AG10803 (cell line): Measurements from ENCODE around the gene TSEN34.
A peak's percentile ranks its signal among the peaks of the same experiment; 100 is the strongest.
"Not testable (repeated sequence)": the region's sequence is repeated elsewhere in the genome, so short reads cannot be mapped to it uniquely, and the experiment has no call there.

Experiments used
- DNase-seq: peaks from one replicate; pipeline ENCODE4 v3.0.0; 2010; ENCODE audit warnings: low read depth
- H3K4me3 ChIP-seq: 2 replicates; pipeline ENCODE4 v1.5.1; 2011; ENCODE audit warnings: mild to moderate bottlenecking, low read length, control low read depth
- TF ChIP-seq, protein P1 (sequence below): conservative IDR thresholded peaks from 2 replicates; pipeline ENCODE4 v1.5.1; 2011; ENCODE audit warnings: mild to moderate bottlenecking, low read length, control low read depth, inconsistent platforms

TSEN34 gene

DNA sequence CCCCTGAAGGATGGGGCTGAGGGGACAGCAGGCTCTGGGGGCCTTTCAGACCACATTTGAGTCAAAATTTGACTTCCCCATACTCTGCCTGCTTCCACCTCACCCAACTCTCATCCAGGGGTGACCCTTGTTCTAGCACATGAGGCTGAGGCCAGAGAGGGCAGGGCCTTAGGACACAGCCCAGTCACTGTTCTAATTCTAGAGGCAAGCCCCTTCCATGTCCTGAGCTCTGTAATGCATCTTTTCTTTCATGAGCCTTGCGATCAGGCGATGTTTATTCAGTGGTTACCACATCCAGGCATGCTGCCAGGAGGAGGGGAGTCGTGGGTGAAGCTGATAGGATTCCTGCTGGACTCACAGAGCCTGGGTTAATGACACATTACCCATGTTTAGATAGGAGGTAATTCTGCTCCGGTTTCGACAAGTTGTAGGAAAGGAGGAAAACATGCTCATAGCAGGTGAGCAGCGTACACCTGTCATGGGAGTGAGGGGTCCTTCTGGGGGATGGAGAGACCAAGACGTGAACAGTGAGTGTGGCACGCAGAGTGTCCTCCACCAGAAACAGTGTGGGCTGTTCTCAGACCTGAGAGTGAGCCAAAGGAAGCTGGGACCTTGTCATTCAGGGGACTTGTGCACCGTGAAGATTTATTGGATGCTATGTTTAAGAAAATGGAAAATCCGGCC, 18.8 kb downstream of the TSEN34 start:
- H3K4me3 ChIP-seq = no peak overlapping the region
- TF ChIP-seq, protein P1, sequence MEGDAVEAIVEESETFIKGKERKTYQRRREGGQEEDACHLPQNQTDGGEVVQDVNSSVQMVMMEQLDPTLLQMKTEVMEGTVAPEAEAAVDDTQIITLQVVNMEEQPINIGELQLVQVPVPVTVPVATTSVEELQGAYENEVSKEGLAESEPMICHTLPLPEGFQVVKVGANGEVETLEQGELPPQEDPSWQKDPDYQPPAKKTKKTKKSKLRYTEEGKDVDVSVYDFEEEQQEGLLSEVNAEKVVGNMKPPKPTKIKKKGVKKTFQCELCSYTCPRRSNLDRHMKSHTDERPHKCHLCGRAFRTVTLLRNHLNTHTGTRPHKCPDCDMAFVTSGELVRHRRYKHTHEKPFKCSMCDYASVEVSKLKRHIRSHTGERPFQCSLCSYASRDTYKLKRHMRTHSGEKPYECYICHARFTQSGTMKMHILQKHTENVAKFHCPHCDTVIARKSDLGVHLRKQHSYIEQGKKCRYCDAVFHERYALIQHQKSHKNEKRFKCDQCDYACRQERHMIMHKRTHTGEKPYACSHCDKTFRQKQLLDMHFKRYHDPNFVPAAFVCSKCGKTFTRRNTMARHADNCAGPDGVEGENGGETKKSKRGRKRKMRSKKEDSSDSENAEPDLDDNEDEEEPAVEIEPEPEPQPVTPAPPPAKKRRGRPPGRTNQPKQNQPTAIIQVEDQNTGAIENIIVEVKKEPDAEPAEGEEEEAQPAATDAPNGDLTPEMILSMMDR = no peak

DNA sequence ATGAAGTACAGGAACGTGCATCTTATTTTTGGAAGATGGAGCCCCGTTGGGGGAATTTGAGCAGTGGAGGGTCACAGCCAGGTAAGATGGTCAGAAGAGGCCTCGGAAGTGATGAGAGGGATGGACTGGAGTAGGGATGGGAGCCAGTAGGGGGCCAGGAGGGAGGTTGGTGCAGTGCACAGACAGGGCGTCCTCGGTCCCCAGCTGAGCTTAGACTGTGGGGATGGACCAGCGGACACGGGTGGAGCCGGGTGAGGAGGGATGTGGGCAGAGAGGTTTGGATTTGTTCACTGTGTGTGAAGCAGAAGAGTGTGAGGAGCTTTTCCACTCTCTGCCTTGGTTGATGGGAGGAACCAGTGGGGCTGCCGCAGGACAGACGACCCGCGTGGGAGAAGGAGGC, 20.1 kb downstream of the TSEN34 start:
- H3K4me3 ChIP-seq = no peak overlapping the region
- DNase-seq = no peak
- TF ChIP-seq, protein P1 = no peak

More for the DNA sequence above, 18.8 kb downstream of the TSEN34 start:
- peak; percentile 93 for DNase-seq

DNA sequence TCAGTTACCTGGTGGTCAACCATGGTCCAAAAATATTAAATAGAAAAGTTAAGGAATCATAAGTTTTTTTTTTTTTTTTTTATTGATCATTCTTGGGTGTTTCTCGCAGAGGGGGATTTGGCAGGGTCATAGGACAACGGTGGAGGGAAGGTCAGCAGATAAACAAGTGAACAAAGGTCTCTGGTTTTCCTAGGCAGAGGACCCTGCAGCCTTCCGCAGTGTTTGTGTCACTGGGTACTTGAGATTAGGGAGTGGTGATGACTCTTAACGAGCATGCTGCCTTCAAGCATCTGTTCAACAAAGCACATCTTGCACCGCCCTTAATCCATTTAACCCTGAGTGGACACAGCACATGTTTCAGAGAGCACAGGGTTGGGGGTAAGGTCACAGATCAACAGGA, 23.1 kb downstream of the TSEN34 start:
- H3K4me3 ChIP-seq, DNase-seq: not testable (repeated sequence)

DNA sequence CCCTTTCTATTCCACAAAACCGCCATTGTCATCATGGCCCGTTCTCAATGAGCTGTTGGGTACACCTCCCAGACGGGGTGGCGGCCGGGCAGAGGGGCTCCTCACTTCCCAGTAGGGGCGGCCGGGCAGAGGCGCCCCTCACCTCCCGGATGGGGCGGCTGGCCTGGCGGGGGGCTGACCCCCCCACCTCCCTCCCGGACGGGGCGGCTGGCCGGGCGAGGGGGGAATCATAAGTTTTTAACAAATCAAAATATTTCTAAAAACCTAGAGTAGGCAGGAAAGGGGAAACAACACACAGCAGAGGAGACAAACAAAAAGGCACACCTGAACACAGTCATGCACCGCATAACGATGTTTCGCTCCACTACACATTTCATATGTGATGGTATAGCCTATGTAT, 23.6 kb downstream of the TSEN34 start:
- not testable (repeated sequence) for H3K4me3 ChIP-seq, DNase-seq

DNA sequence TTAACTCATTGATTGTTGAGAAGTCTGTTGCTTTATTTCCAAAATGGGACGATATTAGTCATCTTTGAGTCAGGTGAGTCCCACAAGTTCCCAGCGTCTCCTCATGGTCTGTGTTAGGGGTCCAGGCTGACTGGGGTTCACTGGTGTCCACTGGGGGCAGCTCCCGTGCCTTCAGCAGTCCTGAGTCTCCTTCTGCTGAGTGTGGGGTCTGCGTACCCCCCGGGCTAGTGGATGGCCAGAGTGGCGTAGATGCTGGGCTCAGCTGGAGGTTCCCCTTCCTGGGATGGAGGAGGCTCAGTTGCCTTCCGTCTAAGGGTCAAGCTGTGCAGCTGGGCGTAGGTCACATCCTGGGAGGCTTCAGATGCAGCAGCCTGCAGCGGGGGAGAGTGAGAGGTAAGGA, 25.8 kb downstream of the TSEN34 start:
- no peak overlapping the region for H3K4me3 ChIP-seq
- TF ChIP-seq, protein P1 = no peak
- no peak for DNase-seq

DNA sequence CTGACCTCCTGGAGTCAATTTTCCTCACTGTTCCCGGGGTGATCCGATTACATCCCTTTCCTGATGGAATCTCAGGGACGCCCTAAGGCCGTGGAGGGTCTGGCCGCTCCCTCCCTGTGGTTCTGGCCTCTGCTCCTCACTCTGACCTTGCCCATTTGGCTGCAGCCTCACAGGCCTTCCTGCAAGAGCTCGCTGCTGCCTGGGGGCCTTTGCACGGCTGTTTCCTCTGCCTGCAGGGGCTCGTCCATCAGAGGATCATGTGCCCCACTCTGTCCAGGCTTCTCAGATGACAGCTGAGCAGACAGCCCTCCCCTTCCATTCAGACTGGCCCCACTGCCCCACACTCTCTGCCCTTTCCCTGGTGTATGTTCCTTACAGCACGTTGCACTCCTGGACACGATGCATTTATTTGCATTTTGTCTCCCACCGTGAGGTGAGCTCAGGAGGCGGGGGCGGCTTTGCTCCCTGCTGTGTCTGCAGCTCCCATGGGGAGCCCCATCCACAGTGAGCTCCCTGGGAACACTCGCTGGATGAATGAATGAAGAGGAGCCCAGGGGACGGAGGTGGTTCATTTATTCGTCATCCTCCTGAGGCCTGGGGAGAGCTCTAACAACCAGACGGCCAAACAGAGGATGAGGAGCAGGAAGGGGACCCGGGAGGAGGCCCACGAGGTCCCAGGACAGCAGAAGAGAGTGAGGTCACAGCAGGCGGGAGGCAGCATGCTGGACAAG, 26.6 kb downstream of the TSEN34 start:
- not testable (repeated sequence) for H3K4me3 ChIP-seq, DNase-seq

DNA sequence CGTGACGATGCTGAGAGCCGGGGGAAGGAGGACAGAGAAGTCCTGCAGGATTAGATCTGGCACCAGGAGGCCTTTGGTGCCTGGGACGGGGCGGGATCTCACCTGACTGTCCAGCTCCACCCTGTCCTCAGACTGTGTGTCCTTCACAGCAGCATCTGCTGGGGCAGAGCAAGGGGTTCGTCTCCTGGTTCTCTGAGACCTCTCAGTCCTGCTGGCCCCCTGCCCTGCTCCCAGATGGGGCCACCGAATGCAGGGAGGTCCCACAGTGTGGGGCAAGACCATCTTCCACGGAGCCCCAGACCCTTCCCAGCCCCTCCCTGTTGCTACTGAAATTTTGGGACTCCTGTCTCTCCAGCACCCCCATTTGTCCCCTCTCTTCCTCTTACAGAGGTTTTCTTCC, 27.2 kb downstream of the TSEN34 start:
- TF ChIP-seq, protein P1 = no peak
- H3K4me3 ChIP-seq = no peak overlapping the region
- no peak for DNase-seq

DNA sequence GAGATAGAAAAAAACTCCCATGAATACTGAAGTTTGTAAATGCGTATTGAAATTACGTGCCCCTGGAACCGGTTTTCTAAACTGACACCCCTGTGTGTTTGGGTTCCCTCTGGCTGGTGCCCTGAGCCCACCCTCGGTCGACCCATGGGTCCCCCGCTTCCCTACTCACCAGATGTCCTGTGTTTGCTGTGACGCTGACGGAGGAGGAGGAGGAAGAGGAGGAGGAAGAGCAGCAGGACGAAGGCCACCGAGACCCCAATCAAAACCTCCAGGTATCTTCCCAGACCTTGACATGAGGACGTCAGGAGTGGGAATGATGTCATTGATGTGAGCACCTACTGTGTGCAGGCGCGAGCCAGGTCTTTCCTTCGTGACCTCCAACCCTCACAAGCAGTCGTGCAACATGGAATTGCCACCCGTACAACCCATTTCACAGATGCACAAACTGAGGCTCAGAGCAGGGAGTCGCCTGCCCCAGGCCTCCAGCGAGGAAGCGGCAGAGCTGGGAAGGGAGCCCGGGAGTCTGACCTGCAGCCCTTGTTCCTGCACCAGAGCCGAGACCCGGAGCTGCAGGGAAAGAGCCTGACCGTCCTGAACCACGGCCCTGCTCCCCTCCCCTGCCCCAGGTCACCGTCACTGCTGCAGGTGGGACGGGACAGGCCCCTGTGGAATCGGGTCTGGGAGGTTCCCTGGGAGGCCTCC, 28.0 kb downstream of the TSEN34 start:
- DNase-seq = no peak
- TF ChIP-seq, protein P1 = no peak
- H3K4me3 ChIP-seq = no peak overlapping the region

DNA sequence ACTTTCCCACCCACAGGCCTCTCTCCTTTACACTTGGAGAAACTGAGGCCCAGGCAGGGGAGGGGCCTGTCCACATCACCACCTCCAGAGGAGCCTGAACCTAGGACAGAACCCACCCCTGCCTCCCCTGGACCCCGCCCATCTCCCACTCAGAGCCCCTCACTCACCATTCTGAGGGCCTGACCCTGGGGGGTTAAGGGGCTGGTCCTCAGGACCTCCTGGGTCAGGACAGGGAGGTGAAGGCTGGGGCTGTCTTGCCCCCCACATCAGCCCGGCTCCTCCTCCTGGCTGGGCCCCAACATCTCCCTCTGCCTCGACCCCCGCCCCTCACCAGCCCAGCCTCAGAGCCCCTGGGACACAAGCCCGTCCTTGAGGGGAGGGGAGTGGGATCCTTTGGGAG, 28.6 kb downstream of the TSEN34 start:
- not testable (repeated sequence) for H3K4me3 ChIP-seq, DNase-seq

DNA sequence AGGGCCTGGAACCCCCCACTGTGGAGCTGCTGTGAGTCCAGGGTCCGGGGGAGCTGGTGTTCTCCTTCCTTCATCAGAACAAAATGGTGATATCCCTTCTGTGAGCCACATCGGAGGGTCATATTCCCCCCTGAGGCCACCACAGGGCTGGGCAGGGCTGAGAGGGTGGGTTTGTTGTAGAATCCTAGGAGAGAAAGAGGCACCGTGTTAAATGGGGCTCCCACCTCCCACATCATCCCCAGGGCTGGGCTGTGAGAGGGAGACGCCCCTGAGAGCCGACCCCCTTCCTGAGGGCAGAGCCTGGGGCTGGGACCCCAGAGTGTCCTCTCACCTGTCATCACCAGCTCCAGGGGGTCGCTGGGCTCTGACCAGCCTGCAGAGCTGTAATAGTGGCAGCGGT, 30.8 kb downstream of the TSEN34 start:
- not testable (repeated sequence) for H3K4me3 ChIP-seq, DNase-seq

DNA sequence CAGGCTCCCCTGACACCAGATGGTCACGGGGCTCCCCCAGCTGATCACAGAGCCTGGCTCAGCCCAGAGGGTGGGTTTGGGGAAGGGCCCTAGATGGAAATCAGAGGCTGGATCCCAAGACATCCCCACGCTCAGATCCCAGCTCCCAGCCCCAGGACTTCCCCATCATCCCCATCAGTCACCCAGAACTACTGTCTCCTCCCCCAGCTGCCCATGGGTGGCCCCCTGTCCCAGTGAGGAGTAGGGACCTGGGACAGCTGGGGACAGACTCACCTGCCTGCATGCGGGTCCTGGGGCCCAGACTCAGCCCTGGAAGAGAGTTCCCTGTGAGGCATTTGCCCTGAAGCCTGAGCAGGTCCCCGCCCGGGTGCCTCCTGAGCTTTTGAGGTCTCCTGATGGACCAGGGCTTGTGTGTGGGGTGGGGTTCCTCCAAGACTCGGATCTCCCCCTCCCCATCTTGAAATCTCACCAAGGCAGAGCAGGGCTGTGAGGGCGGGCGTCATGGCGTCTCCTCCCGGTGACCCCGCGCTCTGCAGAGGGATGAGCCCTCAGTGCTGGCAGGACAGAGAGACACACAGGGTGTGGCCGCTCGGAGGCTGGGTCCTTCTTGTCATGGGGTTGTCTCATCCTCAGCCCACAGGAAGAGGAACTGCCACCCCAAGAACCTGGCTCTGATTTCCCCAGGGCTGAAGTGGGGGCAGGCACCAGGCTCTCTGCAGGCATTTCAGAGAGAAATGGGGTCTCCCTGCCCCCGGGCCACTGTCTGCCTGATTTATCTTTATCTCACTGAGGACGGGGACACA, 31.6 kb downstream of the TSEN34 start, which contains the start of gene LILRB3:
Gene LILRB3 (minus strand): TSS at position 534 of the 803 bp plus-strand sequence. CDS start 31 bp downstream, at position 503.
- H3K4me3 ChIP-seq, DNase-seq: not testable (repeated sequence)

DNA sequence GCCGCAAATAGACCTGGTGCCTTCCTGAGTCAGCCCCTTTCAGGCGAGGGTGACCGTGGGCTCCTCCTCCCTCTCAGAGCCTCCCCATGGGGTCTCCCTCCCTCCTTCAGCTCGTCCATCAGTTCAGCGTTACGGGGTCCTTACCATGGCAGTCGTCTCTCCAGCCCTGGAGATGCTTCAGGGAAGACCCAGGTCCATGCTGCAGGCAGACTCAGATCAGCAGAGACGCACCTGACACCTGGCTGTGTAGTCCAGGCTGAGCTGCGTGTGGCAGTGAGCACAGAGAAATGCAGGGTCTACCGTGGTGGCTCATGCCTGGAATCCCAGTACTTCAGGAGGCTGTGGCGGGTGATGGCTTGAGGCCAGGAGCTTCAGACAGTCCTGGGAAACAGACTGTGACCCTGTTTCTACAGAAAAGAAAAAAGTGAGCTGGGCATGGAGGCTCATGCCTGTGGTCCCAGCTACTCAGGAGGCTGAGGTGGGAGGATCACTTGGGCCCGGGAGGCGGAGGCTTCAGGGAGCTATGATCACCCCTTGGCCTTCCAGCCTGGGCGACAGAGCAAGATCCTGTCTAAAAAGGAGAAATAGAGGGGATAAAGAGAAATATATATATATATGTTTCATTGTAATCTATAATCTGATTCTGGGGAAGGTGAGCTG, 32.3 kb downstream of the TSEN34 start:
- H3K4me3 ChIP-seq, DNase-seq: not testable (repeated sequence)
